Common myeloid progenitor, CD34-positive (primary cell): Measurements from ENCODE around the gene CFAP61.
A peak's percentile ranks its signal among the peaks of the same experiment; 100 is the strongest.

Source experiments
- CTCF ChIA-PET: fragments of 350-600 bp; sonication (Branson Sonifier 250); formaldehyde crosslinking; loops from one replicate; lab custom pipeline; 2021; ENCODE audit warnings: antibody characterized with exemption; lab: Charles Lee
- POLR2A ChIA-PET: fragments of 350-600 bp; sonication (Branson Sonifier 250); formaldehyde crosslinking; loops from one replicate; lab custom pipeline; 2021; ENCODE audit warnings: antibody characterized with exemption; lab: Charles Lee
- DNase-seq, 3 donors: peaks; one replicate each; pipeline versions ENCODE4 v3.0.0 to v3.0.0-alpha.2; 2013
- H3K27ac ChIP-seq, 2 experiments: 1 replicate in 1 of 2; 2 replicates in 1 of 2; pipeline ENCODE4 v1.7.0; 2013; ENCODE audit warnings: inconsistent platforms in 2 of 2, low read length in 2 of 2, mild to moderate bottlenecking in 2 of 2, low read depth in 1 of 2, moderate library complexity in 1 of 2; ENCODE audit not compliant: severe bottlenecking in 2 of 2, insufficient read depth in 1 of 2, poor library complexity in 1 of 2
- H3K27me3 ChIP-seq, 5 experiments: replicated peaks in 2 of 5; 1 replicate in 3 of 5; 2 replicates in 2 of 5; pipeline versions ENCODE4 v1.6.1 to v1.7.0; 2013; ENCODE audit warnings: low read length in 4 of 5, mild to moderate bottlenecking in 2 of 5, moderate library complexity in 2 of 5, inconsistent platforms in 1 of 5; ENCODE audit not compliant: insufficient read depth in 5 of 5, control insufficient read depth in 4 of 5
- H3K36me3 ChIP-seq, 4 experiments: 1 replicate in 2 of 4; 2 replicates in 2 of 4; pipeline versions ENCODE4 v1.6.1 to v1.7.0; 2013; ENCODE audit warnings: low read length in 3 of 4, control low read depth in 1 of 4, mild to moderate bottlenecking in 1 of 4; ENCODE audit not compliant: control insufficient read depth in 4 of 4, insufficient read depth in 4 of 4
- H3K4me1 ChIP-seq, 4 experiments: 1 replicate in 3 of 4; 2 replicates in 1 of 4; pipeline versions ENCODE4 v1.6.1 to v1.7.1; 2013; ENCODE audit warnings: low read length in 3 of 4, mild to moderate bottlenecking in 3 of 4, control low read depth in 1 of 4, inconsistent platforms in 1 of 4, moderate library complexity in 1 of 4; ENCODE audit not compliant: control insufficient read depth in 4 of 4, insufficient read depth in 4 of 4; ENCODE audit errors: control extremely low read depth in 1 of 4
- H3K4me3 ChIP-seq, 7 experiments: 1 replicate in 4 of 7; 2 replicates in 3 of 7; pipeline versions ENCODE4 v1.5.1 to v1.7.0; 2013; ENCODE audit warnings: mild to moderate bottlenecking in 7 of 7, low read length in 6 of 7, moderate library complexity in 6 of 7, inconsistent platforms in 2 of 7, low read depth in 2 of 7, control low read depth in 1 of 7; ENCODE audit not compliant: insufficient read depth in 4 of 7, control insufficient read depth in 1 of 7; ENCODE audit errors: extremely low read depth in 1 of 7
- H3K9me3 ChIP-seq, 5 experiments: 1 replicate in 4 of 5; 2 replicates in 1 of 5; pipeline versions ENCODE4 v1.6.1 to v1.7.1; 2013; ENCODE audit warnings: low read length in 4 of 5, mild to moderate bottlenecking in 2 of 5, inconsistent platforms in 1 of 5, low read depth in 1 of 5, moderate library complexity in 1 of 5; ENCODE audit not compliant: control insufficient read depth in 4 of 5, insufficient read depth in 2 of 5; ENCODE audit errors: control extremely low read depth in 1 of 5
- WGBS: methylation state at CpG from one replicate; pipeline ENCODE4 v1.1.5; 2013; ENCODE audit not compliant: insufficient coverage; 5-methylcytosine and 5-hydroxymethylcytosine counted together

Gene CFAP61

DNA sequence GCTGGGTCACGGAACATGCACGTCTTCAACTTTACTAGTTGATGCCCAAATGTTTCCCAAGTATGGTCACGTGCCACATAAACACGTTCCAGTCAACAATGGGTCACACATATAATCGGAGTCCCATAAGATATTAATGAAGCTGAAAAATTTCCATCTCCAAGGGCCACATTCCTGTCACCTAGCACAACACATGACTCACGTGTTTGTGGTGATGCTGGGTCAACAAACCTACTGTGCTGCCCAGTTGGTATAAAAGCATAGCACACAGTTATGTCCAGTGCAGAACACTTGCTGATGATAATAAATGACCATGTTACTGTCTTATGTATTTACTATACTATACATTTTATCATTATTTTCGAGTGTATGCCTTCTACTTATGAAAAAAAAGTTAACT lies 247.6 kb downstream of the CFAP61 start:
- WGBS = 90% methylated on average over 6 of the region's 7 CpGs

DNA sequence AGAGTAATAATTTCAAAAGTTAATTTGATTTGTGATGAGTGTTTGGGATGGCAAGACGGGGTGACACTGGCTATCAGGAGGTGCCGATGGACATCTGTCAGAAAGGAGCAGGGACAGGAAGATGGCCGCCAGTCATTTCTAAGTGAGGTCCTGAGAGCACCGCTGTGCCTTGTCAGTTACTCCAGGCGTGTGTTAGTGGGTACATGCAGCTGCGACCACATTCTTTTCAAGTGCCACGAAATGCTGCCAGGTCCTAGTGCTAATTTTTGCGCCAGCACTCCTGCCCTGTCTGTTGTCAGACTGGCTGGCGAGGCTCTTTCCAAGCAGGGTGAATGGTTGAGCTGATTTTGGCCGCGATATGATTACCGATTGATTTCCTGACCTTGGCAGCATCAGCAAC lies 251.0 kb downstream of the CFAP61 start:
- no peak overlapping the region for H3K4me3 ChIP-seq
- H3K27me3 ChIP-seq = peaks cover 0 to 2% (median 0%) of the 10 kb centered on the region in 5 experiments
- ChIA-PET CTCF (no interaction called here), POLR2A (no interaction called here)
- no peaks in the 10 kb centered on the region for H3K4me1 ChIP-seq
- no peak for DNase-seq
- no peaks in the 10 kb centered on the region for H3K9me3 ChIP-seq
- WGBS = 97% methylated on average over 12 of the region's 12 CpGs
- H3K27ac ChIP-seq = no peak overlapping the region
- H3K36me3 ChIP-seq = no peaks in the 10 kb centered on the region

More for the DNA sequence above, 247.6 kb downstream of the CFAP61 start:
- H3K36me3 ChIP-seq = no peaks in the 10 kb centered on the region
- H3K27ac ChIP-seq = no peak overlapping the region
- H3K4me3 ChIP-seq = no peak overlapping the region
- no peak for DNase-seq
- no peaks in the 10 kb centered on the region for H3K27me3 ChIP-seq
- ChIA-PET CTCF (no interaction called here), POLR2A (no interaction called here)
- H3K4me1 ChIP-seq = no peaks in the 10 kb centered on the region
- no peaks in the 10 kb centered on the region for H3K9me3 ChIP-seq

DNA sequence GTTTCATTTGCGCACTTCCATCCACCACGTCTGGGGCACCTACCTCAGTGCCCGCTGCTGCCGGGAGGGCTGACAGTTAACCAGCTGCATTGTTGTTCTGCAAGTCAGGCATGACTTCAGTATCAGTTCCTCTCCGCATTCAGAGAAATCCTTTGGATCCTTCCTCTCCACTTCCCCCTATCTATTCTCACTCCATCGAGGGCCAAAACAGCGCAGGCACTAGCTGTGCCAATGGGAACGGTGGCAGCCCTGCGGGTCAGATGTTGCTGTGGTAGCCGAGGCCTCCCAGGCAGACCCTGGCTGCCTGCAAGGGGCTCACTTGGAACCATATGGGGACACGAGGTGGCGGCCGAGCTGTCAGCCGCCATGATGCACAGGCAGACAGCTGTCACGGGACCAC lies 251.4 kb downstream of the CFAP61 start:
- WGBS = 97% methylated on average over 14 of the region's 15 CpGs
- Histone ChIP-seq H3K27ac (no peak overlapping the region), H3K4me1 (no peaks in the 10 kb centered on the region), H3K4me3 (no peak overlapping the region), H3K9me3 (no peaks in the 10 kb centered on the region), H3K27me3 (peaks cover 0 to 2% (median 0%) of the 10 kb centered on the region in 5 experiments), H3K36me3 (no peaks in the 10 kb centered on the region)
- DNase-seq = no peak
- ChIA-PET CTCF (no interaction called here), POLR2A (no interaction called here)

DNA sequence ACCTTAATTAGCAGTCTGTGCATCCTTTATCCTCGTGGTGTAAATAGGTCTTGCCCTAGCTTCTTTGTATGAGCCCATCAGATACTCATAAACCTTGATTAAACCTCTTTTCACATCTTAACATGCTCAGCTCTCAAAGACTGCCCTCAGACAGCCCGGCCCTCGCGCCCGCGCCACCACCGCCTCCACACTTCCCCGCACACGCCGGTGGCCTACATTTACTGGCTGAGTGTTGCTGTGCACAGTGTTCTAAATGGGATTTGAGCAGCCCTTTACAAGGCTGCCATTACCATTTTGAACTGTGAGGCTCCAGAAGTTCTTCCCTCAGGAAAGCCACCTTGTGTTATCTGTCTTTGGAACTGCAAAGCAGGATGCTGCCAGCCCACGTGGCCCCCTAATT lies 252.6 kb downstream of the CFAP61 start:
- ChIA-PET CTCF (no interaction called here), POLR2A (no interaction called here)
- H3K36me3 ChIP-seq = no peaks in the 10 kb centered on the region

DNA sequence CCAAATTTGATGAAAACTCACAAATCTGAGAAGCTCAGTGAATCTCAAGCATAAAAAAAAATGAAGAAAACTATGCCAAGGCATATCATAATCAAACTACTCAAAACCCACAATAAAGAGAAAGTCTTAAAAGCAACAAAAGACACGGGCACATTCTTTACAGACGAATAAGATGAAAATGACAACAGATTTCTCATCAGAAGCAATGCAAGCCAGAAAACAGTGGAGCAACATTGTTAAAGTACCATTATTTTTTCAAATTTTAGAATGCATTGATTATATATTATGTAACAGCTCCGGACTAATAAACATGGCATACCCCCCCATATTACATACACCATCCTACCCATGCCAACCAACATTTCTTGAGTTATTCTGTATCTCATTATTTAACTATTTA lies 260.2 kb downstream of the CFAP61 start:
- peaks cover 0 to 6% (median 1%) of the 10 kb centered on the region in 5 experiments for H3K9me3 ChIP-seq
- ChIA-PET CTCF (no interaction called here), POLR2A (no interaction called here)
- no peaks in the 10 kb centered on the region for H3K4me1 ChIP-seq
- DNase-seq = no peak
- no peaks in the 10 kb centered on the region for H3K36me3 ChIP-seq
- WGBS = no CpG with 5 or more reads among the region's 3 CpGs
- H3K27me3 ChIP-seq = peaks cover 0 to 5% (median 0%) of the 10 kb centered on the region in 5 experiments
- no peak overlapping the region for H3K27ac ChIP-seq
- H3K4me3 ChIP-seq = no peak overlapping the region

More for the DNA sequence above, 252.6 kb downstream of the CFAP61 start:
- DNase-seq = no peak
- Histone ChIP-seq H3K27me3 (peaks cover 0 to 2% (median 0%) of the 10 kb centered on the region in 5 experiments), H3K9me3 (no peaks in the 10 kb centered on the region), H3K27ac (no peak overlapping the region), H3K4me3 (no peak overlapping the region), H3K4me1 (no peaks in the 10 kb centered on the region)
- 92% methylated on average over 11 of the region's 11 CpGs for whole genome bisulfite sequencing

DNA sequence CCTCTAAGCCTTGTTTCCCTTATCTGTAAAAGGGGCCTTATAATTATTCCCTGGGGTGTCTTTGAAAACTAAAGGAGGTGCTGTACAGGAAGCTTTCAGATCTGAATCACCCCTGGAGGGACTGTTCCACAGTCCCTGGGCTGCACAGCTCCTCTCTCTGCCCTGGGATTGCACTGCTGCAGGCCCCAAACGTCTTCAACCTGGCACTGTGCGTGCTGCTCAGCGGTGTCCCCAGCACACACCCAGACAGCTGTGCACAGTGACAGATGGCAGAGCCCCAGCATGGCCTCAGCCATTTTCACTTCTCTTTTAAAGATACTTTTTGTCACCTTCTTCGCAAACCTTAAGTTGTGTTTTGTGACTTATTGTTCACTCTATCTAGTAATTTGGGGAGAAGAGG lies 264.9 kb downstream of the CFAP61 start:
- ChIA-PET CTCF (no interaction called here), POLR2A (no interaction called here)
- peak in 2 of 3 donors; percentile 21 to 29 for DNase-seq
- Histone ChIP-seq H3K27ac (no peak overlapping the region), H3K4me3 (no peak overlapping the region), H3K9me3 (peaks cover 0 to 9% (median 7%) of the 10 kb centered on the region in 5 experiments), H3K4me1 (peaks cover 0 to 14% (median 12%) of the 10 kb centered on the region in 4 experiments), H3K27me3 (peaks cover 0 to 1% (median 0%) of the 10 kb centered on the region in 5 experiments), H3K36me3 (no peaks in the 10 kb centered on the region)
- 100% methylated on average over 3 of the region's 4 CpGs for WGBS

DNA sequence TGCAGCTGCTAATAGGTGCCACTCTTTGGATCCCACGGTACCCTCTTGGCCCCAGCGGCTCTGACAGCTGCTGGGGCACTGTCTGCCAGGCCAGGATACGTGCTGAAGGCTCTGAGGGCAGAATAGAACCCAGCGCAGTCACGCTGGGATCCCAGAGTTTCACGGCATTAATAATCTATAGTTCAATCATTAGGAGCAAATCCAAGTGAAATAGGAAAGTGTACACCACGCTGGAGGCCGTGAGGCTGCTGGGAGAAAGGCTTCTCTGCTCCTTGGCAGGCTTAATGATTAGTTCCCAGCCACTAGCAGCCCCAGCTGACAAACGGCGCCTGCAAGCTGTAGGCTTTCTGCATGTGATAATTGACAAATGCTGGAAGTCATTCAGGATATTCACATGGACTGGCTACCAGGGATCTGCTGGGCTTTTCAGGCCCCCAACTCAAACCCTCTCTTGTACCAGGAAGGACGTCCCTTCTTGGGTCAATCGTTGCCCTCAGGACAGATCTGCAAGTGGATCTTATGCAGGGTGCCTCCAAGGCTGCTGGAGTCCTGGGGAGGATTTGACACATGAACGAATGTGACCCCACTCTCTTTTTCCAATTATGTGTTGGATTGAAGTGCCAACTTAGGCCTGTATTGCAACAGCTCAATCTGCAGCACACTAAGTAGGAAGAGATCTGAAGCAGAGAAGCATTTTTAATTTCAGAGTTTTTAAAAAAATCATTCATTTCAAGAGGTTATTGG lies 265.5 kb downstream of the CFAP61 start:
- Histone ChIP-seq H3K36me3 (no peaks in the 10 kb centered on the region), H3K4me1 (peaks cover 0 to 14% (median 12%) of the 10 kb centered on the region in 4 experiments), H3K9me3 (peaks cover 0 to 8% (median 7%) of the 10 kb centered on the region in 5 experiments), H3K27me3 (peaks cover 0 to 1% (median 0%) of the 10 kb centered on the region in 5 experiments), H3K4me3 (no peak overlapping the region), H3K27ac (no peak overlapping the region)
- CTCF ChIA-PET = no interaction called here
- DNase-seq = no peak
- POLR2A ChIA-PET = no interaction called here
- 93% methylated on average over 10 of the region's 13 CpGs for WGBS
